Endodermal cell (in vitro differentiated cells): ENCODE results near the gene DSC3. TPM values are rescaled to one million over a fixed set of nuclear protein-coding genes. Genes with fewer than 3 reads are reported as not detected.
"Not testable (repeated sequence)": the region's sequence is repeated elsewhere in the genome, so short reads cannot be mapped to it uniquely, and the experiment has no call there.

ENCODE experiments used
- DNase-seq: peaks from one replicate; pipeline ENCODE4 v3.0.0-alpha.2; 2017
- H3K27ac ChIP-seq: 2 replicates; pipeline ENCODE4 v1.5.1; 2013; ENCODE audit warnings: mild to moderate bottlenecking, low read depth, low read length, moderate library complexity
- H3K27me3 ChIP-seq: 2 replicates; pipeline ENCODE4 v1.6.1; 2013; ENCODE audit warnings: mild to moderate bottlenecking, low read length, moderate library complexity; ENCODE audit not compliant: insufficient read depth, control insufficient read depth, poor library complexity, severe bottlenecking
- H3K36me3 ChIP-seq: 2 replicates; pipeline ENCODE4 v1.7.0; 2013; ENCODE audit warnings: mild to moderate bottlenecking, low read length, moderate library complexity; ENCODE audit not compliant: control insufficient read depth, insufficient read depth
- H3K4me1 ChIP-seq: one replicate; pipeline ENCODE4 v1.7.0; 2013; ENCODE audit warnings: low read length; ENCODE audit not compliant: control insufficient read depth, insufficient read depth
- H3K4me3 ChIP-seq: 2 replicates; pipeline ENCODE4 v1.5.1; 2013; ENCODE audit warnings: mild to moderate bottlenecking, low read length, moderate library complexity
- H3K9ac ChIP-seq: 2 replicates; pipeline ENCODE4 v1.6.1; 2013; ENCODE audit warnings: mild to moderate bottlenecking, low read length, moderate library complexity; ENCODE audit not compliant: poor library complexity, severe bottlenecking; ENCODE audit errors: extremely low read depth
- H3K9me3 ChIP-seq: 2 replicates; pipeline ENCODE4 v1.6.1; 2013; ENCODE audit warnings: mild to moderate bottlenecking, low read length, moderate library complexity; ENCODE audit not compliant: control insufficient read depth
- H3K27ac Mint-ChIP-seq: 2 replicates; pipeline ENCODE4 v1.8.0; 2020; ENCODE audit warnings: mixed read lengths
- H3K27me3 Mint-ChIP-seq: 2 replicates; pipeline ENCODE4 v1.8.0; 2021; ENCODE audit warnings: mild to moderate bottlenecking, mixed read lengths; ENCODE audit not compliant: insufficient read depth
- H3K36me3 Mint-ChIP-seq: 2 replicates; pipeline ENCODE4 v1.8.0; 2020; ENCODE audit warnings: low read depth, mixed read lengths
- H3K4me1 Mint-ChIP-seq: 2 replicates; pipeline ENCODE4 v1.8.0; 2020; ENCODE audit warnings: mixed read lengths
- H3K4me3 Mint-ChIP-seq: 2 replicates; pipeline ENCODE4 v1.8.0; 2020; ENCODE audit warnings: mild to moderate bottlenecking, moderate library complexity, mixed read lengths
- H3K9me3 Mint-ChIP-seq: 2 replicates; pipeline ENCODE4 v1.8.0; 2020; ENCODE audit warnings: mild to moderate bottlenecking, mixed read lengths
- WGBS, 2 experiments: methylation state at CpG; one replicate each; pipeline versions ENCODE4 v1.1.5 to v1.1.7; 2013; ENCODE audit warnings: missing lambda C conversion rate in 2 of 2, mixed read lengths in 1 of 2; ENCODE audit not compliant: insufficient coverage in 1 of 2, insufficient read length in 1 of 2; 5-methylcytosine and 5-hydroxymethylcytosine counted together
- total RNA-seq, 2 donors: library from RNA; stranded (reverse); fragmentation: NEBNext Ultra II Directional in 1 of 2; extraction: Animal tissue kit (Norgen Biotek cat#: 25700) in 1 of 2; gene quantifications; 2 replicates in 1 of 2; 3 replicates in 1 of 2; pipeline ENCODE4 v1.2.1, GENCODE V29; 2021
- TF ChIP-seq, protein P1 (sequence below): fragments of 200-600 bp; sonication (generic); conservative IDR thresholded peaks from 2 replicates; pipeline ENCODE4 v1.5.0; 2021; ENCODE audit warnings: antibody characterized with exemption, mild to moderate bottlenecking

Gene DSC3
- total RNA-seq, 2 donors from 2014 or later, result 0.26 to 0.53 TPM

DNA sequence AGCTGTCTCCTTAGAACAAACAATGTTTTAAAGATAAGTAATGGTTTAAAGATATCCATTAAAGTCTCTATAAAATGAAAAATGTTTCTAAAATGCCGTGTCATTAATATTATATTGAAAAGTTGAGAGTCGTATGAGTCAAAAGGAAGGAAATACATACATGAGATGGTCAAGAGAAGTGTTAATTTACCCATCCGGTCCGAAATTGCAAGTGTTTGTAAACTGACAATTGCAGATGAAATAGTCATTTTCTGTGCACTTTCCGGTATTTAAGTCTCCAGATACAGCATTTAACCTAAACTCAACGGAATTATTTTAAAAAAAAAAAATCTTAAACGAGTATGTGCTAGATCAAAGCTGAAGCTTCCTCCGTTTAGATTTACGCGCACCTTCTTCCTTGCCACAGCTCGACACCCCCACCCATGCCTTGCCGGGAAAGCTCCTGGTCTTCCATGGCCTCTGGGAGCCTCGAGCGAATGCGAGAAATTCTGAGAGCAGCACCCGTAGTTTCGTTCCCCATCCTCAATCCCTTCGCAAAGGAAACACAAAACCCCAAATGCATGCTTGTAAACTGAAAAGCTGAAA is 1.8 kb downstream of the DSC3 start:
- Mint-ChIP-seq H3K27me3 (peaks cover 68% of the 10 kb centered on the region), H3K4me3 (peak overlapping the region; percentile 68), H3K4me1 (peaks cover 15% of the 10 kb centered on the region), H3K9me3 (no peaks in the 10 kb centered on the region), H3K36me3 (no peaks in the 10 kb centered on the region), H3K27ac (no peak overlapping the region)
- Histone ChIP-seq H3K27ac (no peak overlapping the region), H3K9ac (no peak overlapping the region), H3K27me3 (peaks cover 69% of the 10 kb centered on the region), H3K4me3 (peak overlapping the region; percentile 72), H3K9me3 (no peaks in the 10 kb centered on the region), H3K4me1 (peaks cover 2% of the 10 kb centered on the region), H3K36me3 (no peaks in the 10 kb centered on the region)
- WGBS, 2 experiments, result 9 to 13% methylated on average over 7 to 18 of the region's 18 CpGs
- TF ChIP-seq, protein P1, sequence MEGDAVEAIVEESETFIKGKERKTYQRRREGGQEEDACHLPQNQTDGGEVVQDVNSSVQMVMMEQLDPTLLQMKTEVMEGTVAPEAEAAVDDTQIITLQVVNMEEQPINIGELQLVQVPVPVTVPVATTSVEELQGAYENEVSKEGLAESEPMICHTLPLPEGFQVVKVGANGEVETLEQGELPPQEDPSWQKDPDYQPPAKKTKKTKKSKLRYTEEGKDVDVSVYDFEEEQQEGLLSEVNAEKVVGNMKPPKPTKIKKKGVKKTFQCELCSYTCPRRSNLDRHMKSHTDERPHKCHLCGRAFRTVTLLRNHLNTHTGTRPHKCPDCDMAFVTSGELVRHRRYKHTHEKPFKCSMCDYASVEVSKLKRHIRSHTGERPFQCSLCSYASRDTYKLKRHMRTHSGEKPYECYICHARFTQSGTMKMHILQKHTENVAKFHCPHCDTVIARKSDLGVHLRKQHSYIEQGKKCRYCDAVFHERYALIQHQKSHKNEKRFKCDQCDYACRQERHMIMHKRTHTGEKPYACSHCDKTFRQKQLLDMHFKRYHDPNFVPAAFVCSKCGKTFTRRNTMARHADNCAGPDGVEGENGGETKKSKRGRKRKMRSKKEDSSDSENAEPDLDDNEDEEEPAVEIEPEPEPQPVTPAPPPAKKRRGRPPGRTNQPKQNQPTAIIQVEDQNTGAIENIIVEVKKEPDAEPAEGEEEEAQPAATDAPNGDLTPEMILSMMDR, result no peak
- DNase-seq, result peak; percentile 72

GRCh38 chr18:31039426-31039825 is 3.1 kb downstream of the DSC3 start:
- no peak overlapping the region for H3K9ac ChIP-seq
- TF ChIP-seq, protein P1, result no peak
- WGBS, 2 experiments, result 91 to 93% methylated on average over 1 to 3 of the region's 3 CpGs
- H3K4me3 Mint-ChIP-seq, result no peak overlapping the region
- H3K4me1 Mint-ChIP-seq, result peaks cover 15% of the 10 kb centered on the region
- no peak overlapping the region for H3K27ac Mint-ChIP-seq
- H3K27me3 ChIP-seq, result peaks cover 63% of the 10 kb centered on the region
- peaks cover 58% of the 10 kb centered on the region for H3K27me3 Mint-ChIP-seq
- H3K9me3 ChIP-seq, result no peaks in the 10 kb centered on the region
- H3K4me3 ChIP-seq, result no peak overlapping the region
- H3K4me1 ChIP-seq, result peaks cover 2% of the 10 kb centered on the region
- H3K36me3 ChIP-seq, result no peaks in the 10 kb centered on the region
- H3K27ac ChIP-seq, result no peak overlapping the region
- no peaks in the 10 kb centered on the region for H3K36me3 Mint-ChIP-seq
- no peaks in the 10 kb centered on the region for H3K9me3 Mint-ChIP-seq
- DNase-seq, result no peak

GRCh38 chr18:31037686-31038085 is 4.9 kb downstream of the DSC3 start:
- Mint-ChIP-seq H3K27me3 (peaks cover 41% of the 10 kb centered on the region), H3K4me1 (peaks cover 15% of the 10 kb centered on the region)
- H3K4me3 Mint-ChIP-seq, H3K4me1 ChIP-seq, H3K27ac ChIP-seq, DNase-seq, H3K9me3 ChIP-seq, H3K9me3 Mint-ChIP-seq, H3K36me3 Mint-ChIP-seq, H3K4me3 ChIP-seq, H3K27ac Mint-ChIP-seq, H3K36me3 ChIP-seq, H3K9ac ChIP-seq: not testable (repeated sequence)
- H3K27me3 ChIP-seq, result peaks cover 46% of the 10 kb centered on the region
- 89 to 99% methylated on average over 3 to 5 of the region's 5 CpGs for WGBS, 2 experiments

GRCh38 chr18:31034541-31034940 is 8.0 kb downstream of the DSC3 start:
- WGBS, 2 experiments, result 90% methylated on average over 2 of the region's 4 CpGs; no CpG with 5 or more reads in 1 of the 2 experiments
- Mint-ChIP-seq H3K4me1 (no peaks in the 10 kb centered on the region), H3K9me3 (no peaks in the 10 kb centered on the region), H3K36me3 (no peaks in the 10 kb centered on the region), H3K27ac (no peak overlapping the region), H3K27me3 (peaks cover 10% of the 10 kb centered on the region), H3K4me3 (no peak overlapping the region)
- Histone ChIP-seq H3K27me3 (peaks cover 14% of the 10 kb centered on the region), H3K4me3 (no peak overlapping the region), H3K9ac (no peak overlapping the region), H3K27ac (no peak overlapping the region), H3K4me1 (no peaks in the 10 kb centered on the region), H3K36me3 (no peaks in the 10 kb centered on the region), H3K9me3 (no peaks in the 10 kb centered on the region)
- TF ChIP-seq, protein P1, result no peak
- no peak for DNase-seq
